ENCODE results near the gene IFT122.

IFT122 gene

DNA sequence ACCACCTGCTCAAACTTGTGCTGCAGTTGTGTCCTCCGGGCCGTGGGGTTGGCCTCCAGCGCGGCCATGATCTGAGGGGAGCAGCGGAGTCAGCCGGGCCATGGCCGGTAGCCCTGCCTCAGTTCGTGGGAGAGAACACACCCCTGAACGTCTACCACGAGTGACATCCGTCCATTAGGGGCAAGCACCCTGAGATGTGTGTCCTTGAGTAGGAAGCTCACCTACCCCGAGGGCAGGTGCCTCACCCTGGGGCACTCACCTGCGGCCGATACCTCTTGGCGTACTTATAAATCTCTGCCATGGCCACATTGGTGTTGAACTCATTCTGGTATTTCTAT lies 116.3 kb downstream of the IFT122 start:
- H3K4me3 ChIP-seq (ENCODE audit: low read length): no peak overlapping the region
- no peak for DNase-seq (ENCODE audit: low read depth)
- TF ChIP-seq, protein P1, sequence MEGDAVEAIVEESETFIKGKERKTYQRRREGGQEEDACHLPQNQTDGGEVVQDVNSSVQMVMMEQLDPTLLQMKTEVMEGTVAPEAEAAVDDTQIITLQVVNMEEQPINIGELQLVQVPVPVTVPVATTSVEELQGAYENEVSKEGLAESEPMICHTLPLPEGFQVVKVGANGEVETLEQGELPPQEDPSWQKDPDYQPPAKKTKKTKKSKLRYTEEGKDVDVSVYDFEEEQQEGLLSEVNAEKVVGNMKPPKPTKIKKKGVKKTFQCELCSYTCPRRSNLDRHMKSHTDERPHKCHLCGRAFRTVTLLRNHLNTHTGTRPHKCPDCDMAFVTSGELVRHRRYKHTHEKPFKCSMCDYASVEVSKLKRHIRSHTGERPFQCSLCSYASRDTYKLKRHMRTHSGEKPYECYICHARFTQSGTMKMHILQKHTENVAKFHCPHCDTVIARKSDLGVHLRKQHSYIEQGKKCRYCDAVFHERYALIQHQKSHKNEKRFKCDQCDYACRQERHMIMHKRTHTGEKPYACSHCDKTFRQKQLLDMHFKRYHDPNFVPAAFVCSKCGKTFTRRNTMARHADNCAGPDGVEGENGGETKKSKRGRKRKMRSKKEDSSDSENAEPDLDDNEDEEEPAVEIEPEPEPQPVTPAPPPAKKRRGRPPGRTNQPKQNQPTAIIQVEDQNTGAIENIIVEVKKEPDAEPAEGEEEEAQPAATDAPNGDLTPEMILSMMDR (IDR thresholded peaks at IDR 0.05; ENCODE audit: insufficient read depth, low read depth, low read length, missing control alignments): no peak

DNA sequence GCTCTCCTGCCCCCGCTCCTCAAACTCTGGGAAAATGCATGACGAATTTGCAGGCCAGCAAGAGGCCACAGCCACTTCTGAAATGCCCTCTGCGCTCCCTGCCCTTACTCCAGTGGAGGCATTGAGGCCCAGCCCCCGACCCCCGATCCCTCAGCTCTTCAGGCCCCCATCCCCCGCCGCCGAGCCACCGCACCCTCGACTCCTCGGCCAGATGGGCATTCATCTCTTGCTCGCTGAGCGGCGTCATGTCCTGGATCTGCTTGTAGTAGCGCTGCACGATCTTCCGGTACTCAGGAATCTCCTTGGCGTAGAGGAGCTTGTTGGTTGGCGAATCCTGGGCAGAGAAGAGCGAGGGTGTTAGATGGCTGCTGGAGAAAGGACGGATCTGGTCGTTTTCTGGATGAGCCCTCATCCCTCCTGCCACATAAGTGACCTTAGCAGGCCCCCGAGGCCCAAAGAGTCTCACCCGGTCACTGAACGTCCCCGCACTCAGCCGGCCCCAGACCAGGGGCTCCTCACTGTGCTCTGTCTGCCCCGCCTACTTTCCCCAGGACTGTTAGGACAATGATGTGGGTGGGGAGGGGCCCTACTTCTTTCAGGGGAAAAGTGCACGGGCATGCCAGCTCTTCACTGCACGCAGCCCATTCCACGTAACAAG lies 117.0 kb downstream of the IFT122 start:
- no peak overlapping the region for H3K4me3 ChIP-seq (ENCODE audit: low read length)
- TF ChIP-seq, protein P1 (IDR thresholded peaks at IDR 0.05; ENCODE audit: insufficient read depth, low read depth, low read length, missing control alignments): no peak
- DNase-seq (ENCODE audit: low read depth): no peak

GRCh38 chr3:129557548-129557894 lies 117.5 kb downstream of the IFT122 start:
- no peak overlapping the region for H3K4me3 ChIP-seq (ENCODE audit: low read length)
- DNase-seq (ENCODE audit: low read depth): no peak
- TF ChIP-seq, protein P1 (IDR thresholded peaks at IDR 0.05; ENCODE audit: insufficient read depth, low read depth, low read length, missing control alignments): no peak

DNA sequence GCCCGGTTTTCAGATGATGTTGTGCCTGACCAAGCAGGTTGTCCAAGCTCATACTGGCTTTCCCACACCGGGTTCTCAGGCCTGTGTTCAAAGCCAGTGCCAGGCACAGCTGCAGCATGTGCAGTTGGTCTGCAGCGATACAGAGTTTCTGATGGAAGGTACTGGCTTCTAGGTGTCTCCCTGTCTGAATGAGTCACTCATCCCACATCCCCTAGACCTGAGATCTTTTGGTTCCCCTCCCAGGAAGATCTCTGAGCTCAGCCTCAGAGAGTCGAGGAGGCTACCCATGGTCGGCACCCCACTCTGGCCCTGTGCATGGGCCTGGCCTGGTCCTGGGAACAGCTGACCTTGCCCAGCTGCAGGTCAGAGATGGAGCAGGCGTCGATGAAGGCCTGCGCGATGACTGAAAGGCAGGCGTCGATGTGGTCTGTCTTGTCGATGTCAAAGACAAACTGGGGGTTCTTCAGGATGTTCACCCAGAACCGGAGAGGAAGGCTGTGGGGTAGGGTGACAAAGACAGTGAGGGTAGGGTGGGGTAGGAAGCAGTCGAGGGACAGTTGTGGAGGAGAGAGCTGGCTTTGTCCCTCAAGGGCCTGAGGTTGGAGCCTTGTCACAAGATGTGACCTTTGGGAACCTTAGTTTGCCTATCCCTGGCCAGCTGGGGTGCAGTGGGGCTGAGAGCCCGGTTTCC lies 118.2 kb downstream of the IFT122 start:
- DNase-seq (ENCODE audit: low read depth): no peak
- TF ChIP-seq, protein P1 (IDR thresholded peaks at IDR 0.05; ENCODE audit: insufficient read depth, low read depth, low read length, missing control alignments): no peak

GRCh38 chr3:129558772-129559564 lies 118.9 kb downstream of the IFT122 start:
- TF ChIP-seq, protein P1 (IDR thresholded peaks at IDR 0.05; ENCODE audit: insufficient read depth, low read depth, low read length, missing control alignments): no peak
- DNase-seq (ENCODE audit: low read depth): no peak
- H3K4me3 ChIP-seq (ENCODE audit: low read length): no peak overlapping the region

More for the DNA sequence above, 118.2 kb downstream of the IFT122 start:
- no peak overlapping the region for H3K4me3 ChIP-seq (ENCODE audit: low read length)

- H3K4me3 ChIP-seq (ENCODE audit: low read length): no peak overlapping the region
- DNase-seq (ENCODE audit: low read depth): no peak
These were observed 119.6 kb downstream of the IFT122 start for GRCh38 chr3:129559565-129560079.

More at GRCh38 chr3:129559565-129560079, 119.6 kb downstream of the IFT122 start:
- TF ChIP-seq, protein P1 (IDR thresholded peaks at IDR 0.05; ENCODE audit: insufficient read depth, low read depth, low read length, missing control alignments): no peak

Data from epithelial cell of esophagus (primary cell).